NOMO-1 treated with DMSO at 0.1 percent for 48 hours (cell line): Measurements from ENCODE around the gene PLCXD1.
"Not testable (repeated sequence)": the region's sequence is repeated elsewhere in the genome, so short reads cannot be mapped to it uniquely, and the experiment has no call there.

Experiments
- DNase-seq: peaks from one replicate; lab custom pipeline; 2025; ENCODE audit not compliant: unreplicated experiment; lab: John Stamatoyannopoulos, UW

The PLCXD1 gene

DNA sequence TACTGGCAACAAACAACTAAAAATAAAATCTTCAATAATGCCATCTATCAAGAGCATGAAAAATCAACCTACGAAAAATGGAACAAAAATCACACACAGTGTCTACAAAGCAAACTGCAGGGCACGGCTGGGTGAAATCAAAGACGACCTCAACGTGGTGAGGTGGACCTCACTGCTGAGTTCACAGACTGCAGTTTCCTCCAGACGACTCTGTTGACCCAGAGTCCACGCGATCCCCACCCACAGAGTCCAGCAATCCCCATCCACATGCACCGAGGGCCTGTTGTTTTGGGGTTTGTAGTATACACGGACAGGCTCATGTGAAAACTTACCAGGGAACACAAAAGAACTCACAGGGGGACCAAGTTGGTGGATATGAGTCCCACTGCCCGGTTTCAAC, 68.5 kb downstream of the PLCXD1 start:
- DNase-seq, result no peak

GRCh38 chrX:350148-350533, 69.0 kb downstream of the PLCXD1 start:
- DNase-seq, result no peak

GRCh38 chrX:350534-351323, 69.5 kb downstream of the PLCXD1 start:
- no peak for DNase-seq

- DNase-seq, result not testable (repeated sequence)
Measured at GRCh38 chrX:351324-351641, 70.1 kb downstream of the PLCXD1 start.

GRCh38 chrX:351736-352135, 70.6 kb downstream of the PLCXD1 start:
- DNase-seq, result no peak

DNA sequence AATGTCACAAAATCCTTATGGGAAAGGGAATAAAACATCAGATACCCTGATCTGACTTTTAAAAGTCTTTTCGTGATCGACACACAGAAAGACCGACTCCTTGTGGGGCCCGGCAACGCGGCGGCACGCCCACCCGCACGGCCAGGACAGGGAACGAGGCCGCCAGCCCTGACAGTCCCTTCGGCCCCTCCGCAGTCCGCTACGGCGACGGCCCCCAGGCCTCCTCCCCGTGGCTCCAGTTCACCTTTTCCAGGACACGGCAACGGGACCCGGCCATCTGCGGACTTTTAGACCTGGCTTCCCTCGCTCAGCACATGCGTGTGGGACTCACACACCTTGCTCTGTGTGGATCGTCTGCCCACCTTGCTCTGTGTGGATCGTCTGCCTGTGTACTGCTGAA, 71.0 kb downstream of the PLCXD1 start:
- DNase-seq, result no peak

DNA sequence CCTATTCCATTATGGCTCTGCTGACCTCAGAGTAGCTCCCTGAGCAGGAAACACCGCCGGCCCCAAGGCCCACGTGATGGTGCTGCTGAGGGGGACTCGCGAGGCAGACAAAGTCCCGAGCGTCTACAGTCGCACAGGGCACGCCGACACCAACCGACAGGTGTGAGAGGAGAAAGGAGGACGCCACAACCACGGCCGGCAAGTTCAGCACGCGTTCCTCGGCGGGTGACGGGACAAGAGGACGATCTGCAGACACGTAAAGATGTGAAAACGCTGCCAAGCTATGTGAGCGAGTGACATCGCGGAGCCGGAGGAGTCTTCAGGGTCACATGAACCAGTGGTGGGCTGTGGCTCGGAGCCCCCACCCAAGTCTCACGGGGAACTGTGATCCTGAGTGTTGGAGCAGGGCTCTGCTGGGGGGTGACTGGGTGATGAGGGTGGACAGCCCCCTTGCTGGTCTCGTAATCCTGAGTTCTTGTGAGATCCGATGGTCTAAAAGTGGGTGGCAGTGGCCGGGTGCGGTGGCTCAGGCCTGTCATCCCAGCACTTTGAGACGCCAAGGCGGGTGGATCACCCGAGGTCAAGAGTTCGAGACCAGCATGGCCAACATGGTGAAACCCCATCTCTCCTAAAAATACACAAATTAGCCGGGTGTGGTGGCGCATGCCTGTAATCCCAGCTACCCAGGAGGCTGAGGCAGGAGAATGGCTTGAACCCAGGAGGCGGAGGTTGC, 71.6 kb downstream of the PLCXD1 start:
- no peak for DNase-seq
